Measurements from ENCODE around the gene NAA60.

- no peak for TF ChIP-seq CTCF (IDR thresholded peaks at IDR 0.05; ENCODE audit: poor library complexity)
- no peak for TF ChIP-seq EZH2 (IDR thresholded peaks at IDR 0.05; ENCODE audit: borderline replicate concordance)
These were observed 76.9 kb downstream of the NAA60 start for GRCh38 chr16:3520413-3520812.

Measured in hepatocyte (in vitro differentiated cells).